Uterus (tissue), 2 donors: ENCODE data around the gene ERC2.

Experiments used
- POLR2A ChIP-seq, 2 donors: fragments of 450-650 bp; IDR thresholded peaks; one replicate each; pipeline ENCODE4 v1.6.1; 2016; ENCODE audit warnings: antibody characterized with exemption in 2 of 2, mild to moderate bottlenecking in 1 of 2, moderate library complexity in 1 of 2
- TF ChIP-seq, protein P1 (sequence below), 4 experiments: fragments of 200-600 bp in 2 of 4; fragments of 450-650 bp in 2 of 4; sonication (generic) in 2 of 4; IDR thresholded peaks; one replicate each; pipeline ENCODE4 v1.5.1; 2016 to 2019; ENCODE audit warnings: antibody characterized with exemption in 4 of 4, mild to moderate bottlenecking in 2 of 4, moderate library complexity in 1 of 4

DNA sequence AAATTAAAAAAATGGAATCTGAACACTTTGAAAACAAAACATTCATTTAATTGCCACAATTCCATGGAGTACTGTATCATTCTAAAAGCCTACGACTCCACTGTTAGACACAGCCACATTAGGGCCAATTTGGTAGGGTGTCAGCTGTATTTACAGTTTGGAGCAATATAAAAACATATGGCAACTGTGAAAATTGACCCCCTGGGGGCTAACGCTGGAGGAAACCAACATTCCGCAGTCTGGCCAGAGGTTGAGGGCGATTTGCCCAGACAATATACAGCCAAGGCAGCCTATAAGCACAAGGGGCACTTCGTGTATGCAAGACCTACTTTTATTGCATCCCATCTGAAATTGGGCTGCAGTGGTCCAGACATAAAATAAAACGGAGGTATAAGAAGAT, 504.7 kb downstream of the ERC2 start:
- TF ChIP-seq, protein P1, sequence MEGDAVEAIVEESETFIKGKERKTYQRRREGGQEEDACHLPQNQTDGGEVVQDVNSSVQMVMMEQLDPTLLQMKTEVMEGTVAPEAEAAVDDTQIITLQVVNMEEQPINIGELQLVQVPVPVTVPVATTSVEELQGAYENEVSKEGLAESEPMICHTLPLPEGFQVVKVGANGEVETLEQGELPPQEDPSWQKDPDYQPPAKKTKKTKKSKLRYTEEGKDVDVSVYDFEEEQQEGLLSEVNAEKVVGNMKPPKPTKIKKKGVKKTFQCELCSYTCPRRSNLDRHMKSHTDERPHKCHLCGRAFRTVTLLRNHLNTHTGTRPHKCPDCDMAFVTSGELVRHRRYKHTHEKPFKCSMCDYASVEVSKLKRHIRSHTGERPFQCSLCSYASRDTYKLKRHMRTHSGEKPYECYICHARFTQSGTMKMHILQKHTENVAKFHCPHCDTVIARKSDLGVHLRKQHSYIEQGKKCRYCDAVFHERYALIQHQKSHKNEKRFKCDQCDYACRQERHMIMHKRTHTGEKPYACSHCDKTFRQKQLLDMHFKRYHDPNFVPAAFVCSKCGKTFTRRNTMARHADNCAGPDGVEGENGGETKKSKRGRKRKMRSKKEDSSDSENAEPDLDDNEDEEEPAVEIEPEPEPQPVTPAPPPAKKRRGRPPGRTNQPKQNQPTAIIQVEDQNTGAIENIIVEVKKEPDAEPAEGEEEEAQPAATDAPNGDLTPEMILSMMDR (IDR thresholded peaks at IDR 0.05) = no peak
- TF ChIP-seq POLR2A (IDR thresholded peaks at IDR 0.05) = no peak
